Astrocyte (in vitro differentiated cells and primary cell): Measurements from ENCODE around the gene GPR137B. TPM values are rescaled to one million over a fixed set of nuclear protein-coding genes. Genes with fewer than 3 reads are reported as not detected.

Experiments
- DNase-seq: peaks from one replicate; pipeline ENCODE4 v3.0.0-alpha.2; 2010; ENCODE audit warnings: low read depth
- FAIRE-seq: peaks from 2 replicates; lab custom pipeline; 2011; peaks lifted over from hg19 to GRCh38; lab: Jason Lieb, UNC
- H2AFZ ChIP-seq: 2 replicates; pipeline ENCODE4 v1.6.0; 2012; ENCODE audit warnings: low read depth, low read length, inconsistent platforms
- H3K27ac ChIP-seq: 2 replicates; pipeline ENCODE4 v1.5.1; 2011; ENCODE audit warnings: low read depth, low read length, inconsistent platforms
- H3K27me3 ChIP-seq: 2 replicates; pipeline ENCODE4 v1.6.0; 2011; ENCODE audit warnings: low read length, inconsistent platforms; ENCODE audit not compliant: insufficient read depth
- H3K36me3 ChIP-seq: 2 replicates; pipeline ENCODE4 v1.5.1; 2011; ENCODE audit warnings: low read length, inconsistent platforms; ENCODE audit not compliant: insufficient read depth
- H3K4me1 ChIP-seq: 2 replicates; pipeline ENCODE4 v1.5.1; 2011; ENCODE audit warnings: low read length, inconsistent platforms; ENCODE audit not compliant: insufficient read depth
- H3K4me2 ChIP-seq: 2 replicates; pipeline ENCODE4 v1.6.0; 2012; ENCODE audit warnings: low read length, inconsistent platforms
- H3K4me3 ChIP-seq: 2 replicates; pipeline ENCODE4 v1.5.1; 2011; ENCODE audit warnings: low read depth, mild to moderate bottlenecking, low read length, inconsistent platforms; ENCODE audit not compliant: insufficient read depth
- H3K79me2 ChIP-seq: 2 replicates; pipeline ENCODE4 v1.6.0; 2012; ENCODE audit warnings: mild to moderate bottlenecking, low read length, inconsistent platforms; ENCODE audit not compliant: insufficient read depth
- H3K9ac ChIP-seq: 2 replicates; pipeline ENCODE4 v1.6.0; 2012; ENCODE audit warnings: mild to moderate bottlenecking, low read length, inconsistent platforms
- H3K9me3 ChIP-seq: 2 replicates; pipeline ENCODE4 v1.5.1; 2012; ENCODE audit warnings: low read depth, mild to moderate bottlenecking, low read length, inconsistent platforms; ENCODE audit not compliant: insufficient read depth
- H4K20me1 ChIP-seq: 2 replicates; pipeline ENCODE4 v1.6.0; 2012; ENCODE audit warnings: low read length, inconsistent platforms; ENCODE audit not compliant: insufficient read depth
- H3K27ac Mint-ChIP-seq: one replicate; pipeline ENCODE4 v1.8.0; 2021; ENCODE audit warnings: mild to moderate bottlenecking, mixed read lengths; ENCODE audit not compliant: unreplicated experiment
- H3K27me3 Mint-ChIP-seq: one replicate; pipeline ENCODE4 v1.8.0; 2021; ENCODE audit warnings: low read depth, mixed read lengths; ENCODE audit not compliant: unreplicated experiment
- H3K36me3 Mint-ChIP-seq: one replicate; pipeline ENCODE4 v1.8.0; 2021; ENCODE audit warnings: low read depth, mixed read lengths; ENCODE audit not compliant: unreplicated experiment
- H3K4me1 Mint-ChIP-seq: one replicate; pipeline ENCODE4 v1.8.0; 2021; ENCODE audit warnings: low read depth, mixed read lengths; ENCODE audit not compliant: unreplicated experiment
- H3K4me3 Mint-ChIP-seq: one replicate; pipeline ENCODE4 v1.8.0; 2021; ENCODE audit warnings: mild to moderate bottlenecking, moderate library complexity, mixed read lengths; ENCODE audit not compliant: unreplicated experiment
- H3K9me3 Mint-ChIP-seq: one replicate; pipeline ENCODE4 v1.8.0; 2021; ENCODE audit warnings: mild to moderate bottlenecking, mixed read lengths; ENCODE audit not compliant: unreplicated experiment
- CTCF ChIP-seq: IDR thresholded peaks from 2 replicates; pipeline ENCODE4 v1.5.1; 2011; ENCODE audit warnings: low read depth, mild to moderate bottlenecking, inconsistent platforms, low read length, moderate library complexity; ENCODE audit not compliant: insufficient read depth
- EZH2 ChIP-seq: IDR thresholded peaks from 2 replicates; pipeline ENCODE4 v1.6.1; 2012; ENCODE audit warnings: mild to moderate bottlenecking, low read length, inconsistent platforms; ENCODE audit not compliant: insufficient read depth
- total RNA-seq: library from RNA; stranded (reverse); gene quantifications from 2 replicates; pipeline ENCODE4 v1.2.1, GENCODE V29; 2021

The GPR137B gene
- total RNA-seq, 1 donor from 2014 or later: 12.9 TPM

DNA sequence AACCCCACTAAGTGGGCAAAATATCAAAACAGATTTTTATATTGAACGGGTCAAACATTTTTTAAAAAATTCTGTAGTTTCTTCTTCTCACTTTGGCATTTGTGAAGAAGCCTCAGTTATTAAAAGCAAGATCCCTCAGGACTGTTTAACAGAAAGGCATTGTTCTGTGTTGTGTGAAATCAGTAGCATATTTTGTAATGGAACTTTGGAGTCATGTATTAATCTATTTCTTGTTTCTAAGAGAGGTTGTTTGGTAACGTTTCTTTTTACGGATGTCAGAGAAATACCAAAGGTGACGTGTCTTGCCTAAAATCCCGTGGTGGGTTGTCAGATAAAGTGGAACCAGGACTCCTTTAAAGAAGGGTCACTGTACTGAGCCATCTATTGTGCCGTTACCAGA, 23.7 kb downstream of the GPR137B start:
- FAIRE-seq (no peak), DNase-seq (no peak)
- no peak overlapping the region for H3K4me2 ChIP-seq
- H3K27ac Mint-ChIP-seq: no peak overlapping the region
- peaks cover 3% of the 10 kb centered on the region for H3K9me3 ChIP-seq
- H3K9ac ChIP-seq: no peak overlapping the region
- no peaks in the 10 kb centered on the region for H3K79me2 ChIP-seq
- no peaks in the 10 kb centered on the region for H3K36me3 ChIP-seq
- H3K27me3 ChIP-seq: no peaks in the 10 kb centered on the region
- H3K27ac ChIP-seq: no peak overlapping the region
- no peak for TF ChIP-seq EZH2
- no peak for TF ChIP-seq CTCF
- H4K20me1 ChIP-seq: peaks cover 8% of the 10 kb centered on the region
- H3K36me3 Mint-ChIP-seq: peaks cover 24% of the 10 kb centered on the region
- H3K9me3 Mint-ChIP-seq: peaks cover 15% of the 10 kb centered on the region
- H3K4me1 Mint-ChIP-seq: peaks cover 1% of the 10 kb centered on the region
- H2AFZ ChIP-seq: no peak overlapping the region
- no peak overlapping the region for H3K4me3 ChIP-seq
- no peak overlapping the region for H3K4me3 Mint-ChIP-seq
- H3K4me1 ChIP-seq: no peaks in the 10 kb centered on the region
- no peaks in the 10 kb centered on the region for H3K27me3 Mint-ChIP-seq

- TF ChIP-seq CTCF: no peak
- no peak for TF ChIP-seq EZH2
- FAIRE-seq (no peak), DNase-seq (no peak)
- Mint-ChIP-seq H3K36me3 (peaks cover 20% of the 10 kb centered on the region), H3K27ac (no peak overlapping the region), H3K4me1 (peaks cover 1% of the 10 kb centered on the region), H3K4me3 (no peak overlapping the region), H3K27me3 (no peaks in the 10 kb centered on the region), H3K9me3 (peaks cover 4% of the 10 kb centered on the region)
- Histone ChIP-seq H3K4me1 (no peaks in the 10 kb centered on the region), H3K4me3 (no peak overlapping the region), H2AFZ (no peak overlapping the region), H3K9me3 (no peaks in the 10 kb centered on the region), H3K79me2 (no peaks in the 10 kb centered on the region), H3K9ac (no peak overlapping the region), H3K27me3 (no peaks in the 10 kb centered on the region), H3K4me2 (no peak overlapping the region), H3K36me3 (no peaks in the 10 kb centered on the region), H4K20me1 (peaks cover 8% of the 10 kb centered on the region), H3K27ac (no peak overlapping the region)
Observed at GRCh38 chr1:236167154-236167553, 24.8 kb downstream of the GPR137B start.

DNA sequence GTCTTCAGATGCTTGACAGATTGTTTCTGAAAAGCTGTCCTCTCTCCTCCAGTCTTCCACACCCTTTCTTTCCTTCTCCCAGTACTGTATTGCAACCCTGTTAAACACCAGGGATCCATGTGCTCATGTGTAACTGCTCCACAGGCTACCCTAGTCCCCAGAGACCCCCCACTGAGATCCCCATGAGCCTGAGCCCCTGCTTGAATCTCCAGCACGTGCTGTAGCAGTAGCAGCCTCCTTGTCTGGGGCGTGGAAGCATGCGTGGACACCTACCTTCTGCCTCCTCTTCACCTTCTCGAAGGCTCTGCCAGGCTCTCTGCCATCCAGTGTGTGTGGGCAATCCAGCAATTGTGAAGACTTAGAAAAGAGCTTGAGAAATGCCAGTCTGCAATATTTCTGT, 25.2 kb downstream of the GPR137B start:
- H3K9ac ChIP-seq: no peak overlapping the region
- H3K79me2 ChIP-seq: no peaks in the 10 kb centered on the region
- no peaks in the 10 kb centered on the region for H3K36me3 ChIP-seq
- TF ChIP-seq EZH2: no peak
- TF ChIP-seq CTCF: no peak
- Mint-ChIP-seq H3K4me1 (peaks cover 1% of the 10 kb centered on the region), H3K27ac (no peak overlapping the region), H3K9me3 (peaks cover 4% of the 10 kb centered on the region), H3K36me3 (peaks cover 18% of the 10 kb centered on the region), H3K4me3 (no peak overlapping the region), H3K27me3 (no peaks in the 10 kb centered on the region)
- no peak overlapping the region for H3K27ac ChIP-seq
- DNase-seq (no peak), FAIRE-seq (no peak)
- no peaks in the 10 kb centered on the region for H3K4me1 ChIP-seq
- H2AFZ ChIP-seq: no peak overlapping the region
- peaks cover 8% of the 10 kb centered on the region for H4K20me1 ChIP-seq
- H3K9me3 ChIP-seq: no peaks in the 10 kb centered on the region
- H3K4me3 ChIP-seq: no peak overlapping the region
- H3K4me2 ChIP-seq: no peak overlapping the region
- H3K27me3 ChIP-seq: no peaks in the 10 kb centered on the region
